ENCODE data around the gene GSTCD.
"Not testable (repeated sequence)": the region's sequence is repeated elsewhere in the genome, so short reads cannot be mapped to it uniquely, and the experiment has no call there.

Gene GSTCD, protein sequence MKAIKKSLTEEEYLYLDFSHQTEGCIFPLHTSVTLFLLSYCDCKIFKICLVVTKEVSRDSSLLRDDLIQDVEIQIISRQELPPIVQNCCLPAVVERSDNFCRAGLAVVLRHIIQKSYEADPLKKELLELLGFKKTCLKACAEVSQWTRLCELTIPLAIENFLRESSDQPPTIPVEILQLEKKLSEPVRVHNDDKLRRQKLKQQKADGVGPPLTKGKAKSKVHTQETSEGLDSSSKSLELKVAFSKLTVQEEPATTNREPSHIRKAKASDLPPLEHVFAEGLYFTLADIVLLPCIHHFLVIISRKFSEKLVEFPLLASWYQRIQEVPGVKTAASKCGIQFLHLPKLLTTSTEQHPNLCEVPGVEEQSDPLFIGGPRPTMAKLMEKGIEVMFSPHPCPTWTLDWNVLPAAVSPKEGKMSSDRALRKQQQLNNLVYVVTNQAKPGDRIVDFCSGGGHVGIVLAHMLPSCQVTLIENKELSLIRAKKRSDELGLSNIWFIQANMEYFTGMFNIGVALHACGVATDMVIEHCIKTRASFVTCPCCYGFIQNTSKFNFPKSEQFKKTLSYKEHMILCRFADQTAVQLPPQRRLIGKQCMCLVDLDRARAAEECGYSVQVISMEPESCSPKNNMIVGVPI

DNA sequence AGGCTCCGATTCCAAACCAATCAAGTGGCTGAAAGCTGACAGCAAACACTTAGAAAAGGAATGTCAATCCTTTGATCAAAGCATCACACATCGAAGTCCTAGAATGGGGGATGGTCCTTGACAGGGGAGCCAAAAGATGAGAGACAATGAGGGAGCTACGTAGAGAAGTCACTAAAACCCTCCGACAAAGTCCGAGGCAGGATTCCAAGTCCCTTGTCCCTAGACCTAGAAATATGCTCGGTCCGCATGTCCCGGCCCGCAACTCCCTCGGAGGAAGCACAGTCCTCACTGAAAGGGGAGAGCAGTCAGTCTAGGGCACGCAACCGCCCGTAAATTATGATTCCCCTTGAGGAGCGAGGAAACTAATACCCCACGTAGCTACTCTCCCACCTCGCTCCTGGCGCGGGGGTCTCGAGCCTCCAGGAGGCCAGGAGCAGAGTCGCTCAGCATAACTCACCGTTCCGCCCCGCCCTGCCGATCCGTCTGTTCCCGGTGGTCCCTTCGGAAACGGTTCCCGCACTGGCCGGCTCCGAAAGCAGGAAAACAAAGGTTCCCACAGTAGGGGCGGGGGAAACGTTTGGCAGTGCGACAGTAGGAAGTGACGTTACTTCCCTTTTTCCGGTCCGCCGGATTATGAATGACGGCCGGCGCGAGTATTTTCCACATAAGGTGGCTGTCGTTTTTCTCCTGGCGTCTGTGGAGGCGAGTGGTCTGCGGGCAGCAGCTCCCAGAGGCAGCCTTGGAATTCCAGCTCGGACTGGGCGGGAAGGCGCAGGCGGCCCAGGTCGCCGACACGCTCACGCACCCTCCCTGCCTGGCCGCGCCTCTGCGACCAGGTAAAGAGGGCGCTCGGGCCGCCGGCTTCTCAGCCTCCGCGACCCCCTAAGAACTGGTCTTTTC lies at the start of gene GSTCD, which contains the start of gene INTS12:
Gene GSTCD (plus strand): TSS at position 604 of the 900 bp plus-strand sequence. CDS start 8,830 bp downstream, outside the sequence.
Gene INTS12 (minus strand): TSS at position 509 of the 900 bp plus-strand sequence. CDS start 8,684 bp downstream, outside the sequence.
- peak; percentile 55 for DNase-seq

DNA sequence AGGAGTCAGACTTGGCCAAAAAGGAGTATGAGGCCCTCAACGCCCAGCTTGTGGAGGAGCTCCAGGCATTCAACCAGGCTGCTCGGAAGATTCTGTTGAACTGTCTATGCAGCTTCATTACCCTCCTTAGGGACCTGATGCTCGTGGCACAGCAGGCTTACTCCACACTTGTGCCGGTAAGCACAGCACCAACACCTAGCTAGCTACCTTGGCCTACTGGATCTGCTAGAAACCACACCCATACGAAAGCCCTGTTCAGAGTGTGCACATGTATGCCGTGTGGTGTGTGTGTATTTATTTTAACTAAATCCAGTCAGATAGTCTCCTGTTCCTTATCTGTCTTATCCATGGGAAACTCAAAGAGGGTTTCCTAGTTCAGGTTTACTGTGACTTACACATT lies 49.4 kb upstream of the GSTCD start:
- no peak for DNase-seq

DNA sequence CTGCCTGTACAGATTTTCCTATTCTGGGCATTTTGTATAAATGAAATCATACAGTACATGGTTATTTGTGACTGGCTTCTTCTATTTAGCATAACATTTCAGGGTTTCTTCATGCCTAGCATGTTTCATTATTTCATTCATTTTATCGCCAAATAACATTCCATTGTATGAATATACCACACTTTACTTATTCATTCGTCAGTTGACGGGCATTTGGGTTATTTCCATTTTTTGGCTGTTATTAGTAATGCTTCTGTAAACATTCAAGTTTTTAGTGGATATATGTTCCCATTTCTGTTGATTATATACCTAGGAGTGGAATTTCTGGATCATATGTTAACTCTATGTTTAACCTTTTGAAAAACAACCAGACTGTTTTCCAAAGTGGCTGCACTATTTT lies 47.6 kb upstream of the GSTCD start:
- DNase-seq, result no peak

DNA sequence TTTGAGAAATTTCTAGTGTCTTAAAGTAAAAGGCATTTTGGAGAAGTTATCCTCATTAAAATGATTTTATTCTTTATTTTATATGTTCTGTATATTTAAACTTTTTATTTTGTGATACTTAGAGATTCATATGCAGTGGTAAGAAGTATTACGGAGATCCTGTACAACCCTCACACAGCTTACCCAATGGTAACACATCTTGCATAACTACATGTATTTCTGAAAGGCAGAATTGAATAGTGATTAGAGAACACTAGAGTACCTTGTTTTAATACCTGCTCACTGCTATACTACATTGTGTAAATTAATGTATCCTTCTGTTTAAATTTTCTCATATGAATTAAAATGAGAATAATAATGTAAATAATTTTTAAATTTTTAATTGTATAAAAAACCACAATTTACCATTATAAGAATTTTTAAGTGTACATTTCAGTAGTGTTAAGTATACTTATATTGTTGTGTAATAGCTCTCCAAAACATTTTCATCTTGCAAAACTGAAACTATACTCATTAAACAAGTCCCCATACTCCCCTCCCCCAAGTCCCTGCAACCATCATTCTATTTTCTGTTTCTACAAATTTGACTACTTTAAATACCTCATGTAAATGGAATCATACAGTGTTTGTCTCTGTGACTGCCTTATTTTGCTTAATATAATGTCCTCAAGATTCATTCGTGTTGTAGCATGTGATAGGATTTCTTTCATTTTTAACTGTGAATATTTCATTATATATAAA lies 45.5 kb upstream of the GSTCD start:
- no peak for DNase-seq

DNA sequence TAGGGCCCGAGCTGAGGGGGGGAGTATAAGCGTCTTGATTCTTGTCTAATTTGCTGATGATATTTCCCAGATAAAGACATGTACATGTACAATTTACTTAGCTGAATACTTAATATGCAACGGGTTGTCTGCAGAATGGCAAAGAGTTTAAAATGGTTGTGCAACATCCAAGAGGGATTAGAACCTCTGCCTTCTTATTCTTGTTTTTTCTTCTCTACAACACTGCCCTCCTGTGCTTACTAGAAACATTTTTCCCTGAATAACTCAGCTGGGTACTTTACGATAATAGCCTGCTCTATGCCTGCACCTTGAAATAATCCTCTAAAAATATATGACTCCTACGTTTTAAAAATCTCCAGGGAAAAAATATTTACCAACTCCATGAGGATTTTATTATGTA lies 41.9 kb upstream of the GSTCD start:
- DNase-seq, result peak; percentile 2

DNA sequence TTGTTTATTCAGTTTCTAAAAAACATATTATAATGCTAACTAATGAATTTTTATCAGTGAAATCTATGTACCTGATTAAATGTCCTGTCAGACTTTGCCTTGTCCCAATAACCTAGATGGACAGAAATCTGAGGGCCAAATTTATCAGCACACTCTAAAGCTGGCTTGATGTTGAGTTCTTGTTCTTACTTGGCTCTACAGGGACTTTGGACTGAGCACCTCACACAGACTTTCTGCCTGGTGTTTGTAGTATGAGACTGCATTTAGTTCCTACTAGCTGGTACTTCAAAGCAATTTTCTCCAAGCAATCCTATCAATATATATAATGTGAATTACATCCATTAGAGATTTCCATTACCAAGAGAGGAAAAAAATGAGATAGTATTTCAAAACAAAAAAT lies 37.9 kb upstream of the GSTCD start:
- no peak for DNase-seq

DNA sequence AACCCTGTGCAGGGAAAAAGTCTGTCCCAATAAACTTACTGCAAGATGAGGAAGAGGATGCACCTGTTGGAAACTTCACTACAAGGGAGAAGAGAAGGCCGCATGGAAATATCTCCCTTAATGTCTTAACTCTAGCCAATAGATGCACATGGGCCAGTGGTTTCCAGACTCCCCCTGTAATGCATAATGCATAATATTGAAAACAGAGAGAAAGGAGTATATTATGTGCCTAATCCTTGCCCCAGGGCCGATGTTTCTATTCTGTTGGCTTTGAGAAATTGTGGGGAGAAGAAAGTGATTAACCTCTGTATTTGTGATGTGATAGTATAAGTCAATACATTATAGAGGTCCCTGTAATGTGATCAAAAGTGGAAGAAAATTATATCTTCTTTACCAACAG lies 37.3 kb upstream of the GSTCD start:
- DNase-seq, result no peak

DNA sequence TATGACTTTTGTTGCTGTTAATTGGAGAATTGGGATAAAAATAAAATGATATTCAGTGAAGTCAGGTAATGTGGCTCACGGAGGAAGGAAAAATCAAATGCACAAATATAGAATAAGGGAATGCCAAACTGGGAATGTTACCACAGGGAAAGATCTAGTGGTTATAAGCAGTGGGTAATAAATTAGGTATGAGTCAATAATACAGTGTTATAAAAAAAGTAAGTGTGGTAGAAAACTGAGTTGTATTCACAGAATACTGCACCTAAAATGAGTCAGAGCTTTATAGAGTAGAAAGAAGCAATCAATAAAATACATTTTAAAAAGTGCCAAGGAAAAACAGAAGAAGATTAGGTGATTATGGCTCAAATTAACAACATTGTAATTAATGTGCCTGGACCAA lies 34.6 kb upstream of the GSTCD start:
- DNase-seq, result no peak

DNA sequence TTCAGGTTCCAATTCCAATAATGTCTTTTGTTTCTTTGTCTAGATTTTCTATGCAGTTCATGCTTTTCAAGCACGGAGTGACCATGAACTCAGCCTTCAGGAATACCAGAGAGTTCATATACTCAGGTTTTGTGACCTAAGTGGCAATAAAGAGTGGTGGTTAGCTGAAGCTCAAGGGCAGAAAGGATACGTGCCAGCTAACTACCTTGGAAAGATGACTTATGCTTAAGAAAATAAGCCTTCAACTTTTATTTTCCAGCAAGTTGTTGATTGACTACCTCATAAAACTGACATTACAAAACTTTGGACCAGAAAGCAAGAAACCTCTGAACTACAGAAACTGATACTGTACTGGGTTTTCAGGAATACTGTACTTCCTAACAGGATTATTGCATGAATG lies 30.9 kb upstream of the GSTCD start:
- DNase-seq, result no peak

DNA sequence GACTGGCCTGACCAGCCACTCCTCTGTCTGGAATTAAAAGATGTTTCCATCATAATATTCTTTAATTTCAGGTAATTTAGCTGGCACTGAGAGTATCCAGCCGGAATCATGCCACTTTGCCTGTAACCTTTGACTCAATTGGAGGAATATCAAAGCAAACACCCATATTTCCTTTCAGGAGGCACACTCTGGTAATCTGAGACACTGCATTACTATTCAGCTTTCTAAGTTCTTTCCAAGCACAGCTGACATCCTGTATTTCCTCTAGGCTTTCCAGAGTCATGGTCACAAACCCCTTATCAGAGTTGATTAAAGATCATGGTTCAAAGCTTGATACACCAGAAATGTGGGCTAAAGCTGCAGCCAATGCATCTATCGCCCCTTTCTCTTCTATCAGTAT lies 29.4 kb upstream of the GSTCD start:
- DNase-seq, result no peak

DNA sequence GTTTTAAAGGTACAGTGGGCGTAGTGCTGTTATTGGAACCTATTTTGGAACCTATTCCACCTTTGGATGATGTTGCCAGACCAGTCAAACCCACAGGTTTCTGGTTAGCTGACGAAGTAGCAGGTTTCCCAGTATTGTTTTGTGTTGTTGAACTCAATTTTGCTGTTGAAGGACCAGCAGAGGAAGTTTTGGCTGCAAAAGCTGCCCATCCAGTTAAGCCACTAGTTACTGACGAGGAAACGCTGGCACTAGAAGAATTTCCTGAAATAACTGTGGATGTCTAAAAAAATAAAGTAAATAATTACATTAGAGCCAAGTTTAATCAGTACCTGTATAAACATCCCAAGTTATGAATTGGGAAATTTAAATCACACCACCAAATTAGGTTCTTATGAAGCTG lies 25.5 kb upstream of the GSTCD start:
- no peak for DNase-seq

DNA sequence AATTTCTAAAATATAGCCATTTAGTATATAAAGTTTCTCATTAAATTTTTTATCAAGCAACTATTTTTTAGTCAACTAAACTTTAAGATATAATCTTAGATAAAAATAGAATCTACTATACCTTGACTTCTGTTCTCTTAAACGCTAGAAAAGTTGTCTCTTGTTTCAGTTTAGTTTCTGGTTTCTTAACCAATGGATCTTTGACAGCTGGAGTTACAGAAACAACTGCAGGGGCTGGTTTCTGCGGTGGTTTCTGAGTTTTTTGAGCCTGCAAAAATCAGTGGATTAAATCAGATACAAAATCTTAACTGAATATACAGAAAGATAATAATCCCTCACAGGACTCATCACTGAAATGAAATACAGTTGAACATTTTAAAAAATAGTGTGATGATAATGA lies 22.0 kb upstream of the GSTCD start:
- DNase-seq, result no peak

DNA sequence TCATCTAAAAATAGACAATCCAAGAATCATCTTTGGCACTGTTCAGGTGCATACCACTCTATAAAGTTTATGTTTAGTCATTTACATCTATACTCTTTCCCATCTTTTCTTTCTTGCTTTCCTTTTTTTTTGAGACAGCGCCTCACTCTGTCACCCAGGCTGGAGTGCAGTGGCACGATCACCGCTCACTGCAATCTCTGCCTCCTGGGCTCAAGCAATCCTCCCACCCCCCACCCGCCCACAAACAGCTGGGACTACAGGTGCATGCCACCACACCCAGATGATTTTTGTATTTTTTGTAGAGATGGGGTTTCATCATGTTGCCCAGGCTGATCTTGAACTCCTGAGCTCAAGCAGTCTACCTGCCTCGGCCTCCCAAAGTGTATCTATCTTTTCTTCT lies 13.8 kb upstream of the GSTCD start:
- DNase-seq, result not testable (repeated sequence)

DNA sequence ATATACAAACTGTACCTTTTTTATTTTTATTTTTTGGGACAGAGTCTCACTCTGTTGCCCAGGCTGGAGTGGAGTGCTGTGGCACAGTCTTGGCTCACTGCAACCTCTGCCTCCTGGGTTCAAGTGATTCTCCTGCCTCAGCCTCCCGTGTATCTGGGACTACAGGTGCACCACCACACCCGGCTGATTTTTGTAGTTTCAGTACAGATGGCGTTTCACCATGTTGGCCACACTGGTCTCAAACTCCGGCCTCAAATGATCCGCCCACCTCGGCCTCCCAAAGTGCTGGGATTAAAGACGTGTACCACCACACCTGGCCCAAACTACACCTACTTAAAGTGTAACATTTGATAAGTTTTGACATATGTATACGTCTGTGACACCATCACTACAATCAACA lies 12.8 kb upstream of the GSTCD start:
- not testable (repeated sequence) for DNase-seq

DNA sequence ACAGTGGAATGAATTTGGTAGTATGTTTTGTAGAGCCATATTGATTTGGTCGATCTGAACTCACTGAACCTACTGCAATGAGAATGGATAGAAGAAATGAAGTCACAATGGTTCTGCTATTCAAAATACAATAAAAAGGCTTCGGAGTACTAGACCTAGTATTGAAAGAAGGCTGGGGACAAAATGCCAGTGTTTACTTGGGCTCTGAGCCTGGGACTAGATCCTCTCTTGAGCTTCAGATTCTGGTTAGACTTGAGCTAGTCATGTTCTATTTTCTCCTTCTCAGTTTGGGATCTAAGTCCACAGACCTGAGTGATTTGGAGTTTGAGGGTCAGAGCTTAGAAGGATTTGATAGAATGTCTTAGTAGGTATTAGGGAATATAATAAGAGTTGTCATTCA lies 10.0 kb upstream of the GSTCD start:
- no peak for DNase-seq

DNA sequence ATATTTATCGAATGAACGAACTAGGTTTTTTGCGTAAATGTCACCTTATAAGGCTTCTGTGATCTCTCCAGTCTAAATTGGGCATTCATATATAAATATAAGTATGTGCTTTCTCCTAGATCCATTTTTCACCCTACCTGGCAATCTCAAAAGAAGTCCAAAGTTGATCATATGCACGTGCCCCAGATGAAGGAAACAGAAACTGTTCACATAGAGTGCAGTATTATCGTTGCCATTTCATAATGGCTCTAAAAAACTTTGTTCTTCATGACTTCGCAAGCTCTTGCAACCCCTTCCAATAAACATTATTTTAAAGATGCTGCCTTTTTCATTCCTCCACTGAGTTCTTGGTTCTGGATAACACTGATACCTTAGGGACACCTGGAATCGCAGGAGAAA lies 803 bp upstream of the GSTCD start:
- DNase-seq, result no peak

DNA sequence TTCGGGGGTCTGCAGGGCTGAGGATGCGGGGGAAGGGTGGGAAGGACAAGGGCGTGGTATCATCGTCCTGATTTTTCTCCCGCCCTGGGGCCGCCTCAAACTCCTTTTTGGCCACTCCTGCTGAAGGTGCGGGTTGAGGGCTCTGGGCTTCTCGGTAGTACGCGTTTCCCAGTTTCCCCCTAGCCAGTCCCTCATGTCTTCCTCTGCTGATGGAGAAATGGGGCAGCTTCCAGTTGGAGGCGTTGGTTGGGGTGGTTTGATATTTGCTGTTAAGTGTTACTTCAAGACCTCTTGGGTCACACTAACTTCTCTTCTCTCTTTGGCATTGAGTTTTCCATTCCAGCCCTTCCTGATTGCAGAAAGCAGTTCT lies 482 bp downstream of the GSTCD start:
- DNase-seq, result no peak

DNA sequence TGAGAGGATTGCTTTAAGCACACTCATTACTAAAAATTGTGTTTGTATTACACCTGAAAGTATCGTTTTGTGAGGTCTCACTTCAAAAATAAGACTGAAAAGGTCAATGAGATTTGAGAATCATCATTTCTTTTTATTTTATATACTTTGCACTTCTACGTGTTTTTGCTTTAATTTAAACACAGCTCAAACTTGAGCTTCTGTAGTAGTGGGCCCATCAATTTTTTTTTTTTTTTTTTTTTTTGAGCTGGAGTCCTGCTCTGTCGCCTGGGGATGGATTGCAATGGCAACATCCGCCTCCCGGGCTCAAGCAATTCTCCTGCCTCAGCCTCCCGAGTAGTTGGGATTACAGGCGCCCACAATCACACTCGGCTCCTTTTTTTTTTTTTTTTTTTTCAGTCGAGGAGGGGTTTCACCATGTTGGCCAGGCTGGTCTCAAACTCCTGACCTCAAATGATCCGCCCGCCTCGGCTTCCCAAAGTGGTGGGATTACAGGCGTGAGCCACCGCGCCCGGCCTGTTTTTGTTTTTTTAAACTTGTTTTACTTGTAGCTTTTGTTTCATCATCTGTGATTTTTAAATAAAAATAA lies 1.5 kb downstream of the GSTCD start:
- DNase-seq, result no peak

DNA sequence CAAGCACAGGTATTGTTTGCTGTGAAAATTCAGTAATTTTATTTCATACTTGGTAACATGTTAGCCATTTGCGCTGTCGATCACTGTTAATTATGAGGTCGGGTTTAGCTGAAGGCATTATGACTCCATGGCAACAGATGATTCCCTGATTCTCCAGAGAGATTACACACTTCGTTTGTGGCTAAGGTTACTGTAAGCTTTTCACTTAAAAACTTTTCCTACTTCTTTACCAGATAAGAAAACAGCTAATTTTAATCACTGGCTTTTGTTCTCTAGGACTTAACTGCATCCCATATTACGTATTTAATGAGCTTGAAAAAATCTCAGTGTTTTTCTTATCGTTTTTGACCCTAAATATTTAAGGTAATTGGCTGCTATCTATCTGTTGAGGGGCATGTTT lies 2.1 kb downstream of the GSTCD start:
- no peak for DNase-seq

DNA sequence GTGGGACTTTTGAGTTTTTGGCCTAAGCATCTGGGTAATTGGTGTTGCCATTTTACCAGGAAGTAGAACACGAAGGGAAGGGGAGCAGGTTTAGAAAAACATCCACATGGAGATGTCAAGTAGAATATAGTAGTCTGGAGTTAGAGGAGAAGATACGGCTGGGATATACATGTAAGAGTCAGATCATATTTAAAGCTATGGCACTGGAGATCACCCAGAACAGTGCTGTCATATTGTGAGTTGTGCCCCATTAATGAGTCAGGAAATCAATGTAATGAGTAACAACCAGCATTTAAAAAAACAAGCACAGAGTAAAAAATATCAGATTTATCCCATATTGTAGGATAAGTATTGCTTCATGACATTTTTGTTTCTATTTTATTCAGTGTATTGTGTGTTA lies 4.2 kb downstream of the GSTCD start:
- DNase-seq, result no peak

DNA sequence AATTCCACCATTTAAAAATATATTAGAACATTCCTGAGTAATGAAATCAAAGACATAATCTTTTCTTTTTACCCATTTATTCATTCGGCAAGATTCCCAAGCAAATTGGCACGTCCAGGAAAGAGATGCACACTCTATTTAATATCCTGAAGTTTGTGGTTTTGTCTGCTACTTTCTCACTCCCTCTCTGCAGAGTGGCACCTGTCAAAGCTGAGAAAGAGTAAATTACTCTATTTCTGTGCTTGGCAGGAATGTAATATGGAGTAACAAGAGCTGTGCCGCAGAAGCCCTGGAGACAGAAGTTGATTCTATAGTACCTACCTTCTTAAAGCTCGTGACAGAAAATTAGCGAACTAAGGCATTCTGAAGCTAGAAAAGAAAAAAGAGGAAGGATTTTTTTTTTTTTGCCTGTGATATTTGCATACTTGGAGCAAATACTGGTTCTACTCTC lies 5.5 kb downstream of the GSTCD start:
- DNase-seq, result no peak

DNA sequence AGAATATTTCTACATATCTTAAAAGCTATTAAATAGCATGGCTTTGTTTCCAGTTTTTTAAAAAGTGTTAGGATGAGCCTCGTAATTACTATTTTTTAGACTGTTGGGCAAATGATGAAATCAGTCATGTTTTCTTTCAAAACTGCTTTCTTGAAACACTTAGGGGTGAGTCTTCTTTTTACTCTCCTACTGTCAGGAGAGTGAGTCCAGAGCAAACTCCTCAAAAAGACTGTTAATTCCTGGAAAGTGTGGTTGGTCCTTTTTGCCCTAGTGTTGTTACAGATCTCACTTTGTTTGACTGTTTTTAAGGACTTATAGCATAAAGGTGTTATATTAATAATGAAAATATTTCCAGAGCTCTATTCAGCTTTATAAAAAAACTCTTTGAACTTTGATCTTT lies 6.3 kb downstream of the GSTCD start:
- DNase-seq, result no peak
